HL-60/S4 treated with retinoic acid at 250 ng/mL for 4 days and 3 days (cell line): ENCODE results near the gene ACSBG1.

ENCODE experiments used
- in situ Hi-C: fragments of 300-500 bp; cut with MboI; formaldehyde crosslinking; loops from 2 replicates; pipeline ENCODE4 v1.7.0; 2022; ENCODE audit warnings: low sequenced_read_pairs

ACSBG1 gene, protein sequence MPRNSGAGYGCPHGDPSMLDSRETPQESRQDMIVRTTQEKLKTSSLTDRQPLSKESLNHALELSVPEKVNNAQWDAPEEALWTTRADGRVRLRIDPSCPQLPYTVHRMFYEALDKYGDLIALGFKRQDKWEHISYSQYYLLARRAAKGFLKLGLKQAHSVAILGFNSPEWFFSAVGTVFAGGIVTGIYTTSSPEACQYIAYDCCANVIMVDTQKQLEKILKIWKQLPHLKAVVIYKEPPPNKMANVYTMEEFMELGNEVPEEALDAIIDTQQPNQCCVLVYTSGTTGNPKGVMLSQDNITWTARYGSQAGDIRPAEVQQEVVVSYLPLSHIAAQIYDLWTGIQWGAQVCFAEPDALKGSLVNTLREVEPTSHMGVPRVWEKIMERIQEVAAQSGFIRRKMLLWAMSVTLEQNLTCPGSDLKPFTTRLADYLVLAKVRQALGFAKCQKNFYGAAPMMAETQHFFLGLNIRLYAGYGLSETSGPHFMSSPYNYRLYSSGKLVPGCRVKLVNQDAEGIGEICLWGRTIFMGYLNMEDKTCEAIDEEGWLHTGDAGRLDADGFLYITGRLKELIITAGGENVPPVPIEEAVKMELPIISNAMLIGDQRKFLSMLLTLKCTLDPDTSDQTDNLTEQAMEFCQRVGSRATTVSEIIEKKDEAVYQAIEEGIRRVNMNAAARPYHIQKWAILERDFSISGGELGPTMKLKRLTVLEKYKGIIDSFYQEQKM

DNA sequence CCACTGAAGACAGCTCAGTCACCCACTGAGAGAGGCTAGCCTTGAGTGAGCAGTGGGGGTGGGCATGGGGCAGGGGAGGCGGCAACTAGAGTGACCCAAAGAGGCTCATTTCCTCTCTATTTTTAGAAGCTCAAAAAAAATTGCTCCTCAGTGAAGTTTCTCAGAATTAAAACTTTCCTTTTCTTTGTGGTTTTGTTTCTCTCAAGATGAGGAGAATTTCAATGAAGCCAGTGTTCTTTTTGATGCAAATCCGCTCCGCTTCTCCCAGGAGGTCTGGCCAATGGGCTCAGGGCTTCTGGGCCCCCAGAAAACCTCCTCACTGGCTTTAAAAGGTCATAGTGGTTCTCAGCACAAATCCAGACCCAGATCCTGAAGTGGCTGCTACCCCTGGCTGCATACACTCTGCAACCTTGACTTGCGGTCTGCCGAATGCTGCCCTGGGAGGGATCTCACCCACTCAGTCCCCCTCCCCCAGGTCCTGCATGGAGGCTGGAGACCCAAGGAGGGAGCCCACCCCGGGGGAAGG, at the start of gene ACSBG1:
ACSBG1 (minus strand) TSS at position 51 of the 526 bp plus-strand sequence. CDS start 64 bp downstream, outside the sequence.
- in situ Hi-C loops = loop anchor here (25.0 kb wide), 1 partner anchor 272 kb away; no protein-coding TSS in a partner anchor

DNA sequence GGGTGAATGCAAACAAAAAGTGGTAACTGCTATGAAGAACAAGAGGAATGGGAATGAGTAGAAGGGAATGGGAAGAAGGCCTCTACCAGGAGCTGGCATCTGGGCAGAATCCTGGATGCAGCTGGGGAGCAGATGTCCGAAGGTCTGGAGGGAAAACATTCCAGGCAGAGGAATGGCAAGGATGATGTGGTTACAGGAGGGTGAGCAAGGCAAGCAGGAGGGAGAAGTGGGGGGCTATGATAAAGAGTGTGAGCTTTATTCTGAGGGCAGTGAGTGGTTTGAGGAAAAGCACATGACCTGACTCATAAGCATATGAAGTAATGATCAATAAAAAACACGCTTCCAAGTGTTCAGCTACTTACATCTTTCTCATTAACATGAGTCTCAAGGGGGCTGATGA, 48.0 kb upstream of the ACSBG1 start:
- in situ Hi-C loops = no loop called here

DNA sequence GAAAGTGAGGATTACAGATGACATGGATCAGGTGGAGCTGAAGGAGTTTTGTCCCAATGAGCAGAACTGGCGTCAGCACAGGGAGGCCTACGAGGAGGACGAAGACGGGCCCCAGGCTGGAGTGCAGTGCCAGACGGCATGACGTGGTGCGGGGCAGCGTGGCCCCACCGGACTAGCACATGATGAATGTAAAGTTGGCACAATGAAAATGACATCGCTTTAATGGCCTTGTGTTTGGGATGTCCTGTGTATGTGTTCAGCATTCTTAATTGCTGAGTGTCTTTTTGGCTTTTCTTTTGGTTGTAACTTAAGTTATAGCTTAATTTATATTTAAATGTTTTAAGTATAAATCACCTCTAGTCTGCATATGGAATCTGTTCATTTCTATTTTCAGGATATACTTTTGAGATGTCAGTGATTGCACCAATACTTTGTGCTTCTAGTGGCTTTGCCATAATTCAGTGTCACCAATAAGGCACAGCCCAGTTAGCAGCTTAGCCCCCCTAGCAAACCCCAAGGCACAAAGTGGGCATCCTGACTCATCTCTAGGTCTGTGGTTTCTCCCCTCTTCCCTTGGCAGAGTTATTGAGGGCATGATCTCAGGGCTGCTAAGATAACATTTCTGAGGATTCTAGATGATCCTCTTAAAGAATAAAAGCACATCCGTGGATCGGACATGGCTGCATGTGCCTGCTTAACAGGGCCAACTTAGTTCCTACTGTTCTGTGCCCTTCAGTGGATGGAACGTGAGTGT, 46.1 kb upstream of the ACSBG1 start:
- in situ Hi-C loops = no loop called here

DNA sequence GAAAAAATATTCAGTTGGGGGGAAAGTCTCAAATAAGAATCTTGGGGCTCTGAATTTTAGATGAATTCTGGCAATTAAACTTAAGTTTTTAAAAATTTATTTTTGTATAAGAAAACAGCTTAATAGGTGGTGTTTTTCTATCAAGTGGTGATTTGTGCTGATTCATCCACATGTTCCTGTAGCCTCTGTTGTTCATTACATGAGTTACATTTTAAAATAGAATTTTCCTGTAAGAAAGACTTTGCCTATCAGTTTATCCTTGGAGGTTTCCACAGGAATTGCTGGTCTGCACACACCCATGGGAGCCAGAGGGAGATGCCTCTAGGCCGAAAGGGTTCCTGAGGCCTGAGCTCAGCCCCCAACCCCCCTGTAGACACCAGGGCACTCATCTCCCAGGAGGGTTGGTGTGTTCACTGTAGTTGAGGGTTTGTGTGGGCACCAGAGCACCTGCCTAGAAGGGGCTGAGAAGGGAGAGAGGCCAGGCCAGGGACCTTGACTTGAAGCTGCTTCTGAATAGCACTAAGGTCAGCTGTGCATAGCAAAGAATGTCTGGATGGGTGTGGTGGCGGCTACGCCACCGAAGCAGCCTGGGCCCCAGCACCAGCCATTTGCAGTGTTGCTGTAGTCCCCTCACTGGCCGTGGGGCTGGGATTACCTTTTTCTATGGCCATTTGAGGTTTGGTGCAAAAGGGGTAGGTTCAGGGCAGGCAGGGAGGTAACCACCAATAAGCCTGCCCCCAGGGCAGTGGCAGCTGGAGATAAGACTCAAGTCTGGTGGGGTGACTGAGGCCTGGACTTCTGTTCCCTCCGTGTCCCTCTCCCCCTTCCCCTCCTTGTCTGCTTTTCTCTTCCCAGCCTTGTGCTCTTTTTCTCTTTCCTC, 41.9 kb upstream of the ACSBG1 start:
- in situ Hi-C loops = no loop called here

DNA sequence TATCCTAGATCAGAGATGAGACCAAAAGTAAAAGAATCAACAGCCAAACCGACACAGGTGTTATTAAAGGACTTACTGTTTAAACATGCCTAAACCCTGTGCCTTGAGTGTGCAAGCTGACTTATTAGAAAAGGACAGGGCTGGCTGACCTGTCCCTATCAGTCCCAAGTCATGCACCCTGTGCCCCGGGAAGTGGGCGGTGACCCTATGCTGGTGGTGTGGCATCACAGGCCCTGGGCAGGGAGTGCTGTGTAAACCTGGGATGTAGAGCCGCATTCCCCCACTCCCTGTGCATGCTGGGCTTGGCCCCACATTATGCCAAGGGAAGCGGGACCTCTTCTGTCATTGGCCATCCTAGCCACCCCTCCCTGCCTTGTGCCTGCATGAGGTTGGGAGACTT, 40.6 kb upstream of the ACSBG1 start:
- in situ Hi-C loops = no loop called here

DNA sequence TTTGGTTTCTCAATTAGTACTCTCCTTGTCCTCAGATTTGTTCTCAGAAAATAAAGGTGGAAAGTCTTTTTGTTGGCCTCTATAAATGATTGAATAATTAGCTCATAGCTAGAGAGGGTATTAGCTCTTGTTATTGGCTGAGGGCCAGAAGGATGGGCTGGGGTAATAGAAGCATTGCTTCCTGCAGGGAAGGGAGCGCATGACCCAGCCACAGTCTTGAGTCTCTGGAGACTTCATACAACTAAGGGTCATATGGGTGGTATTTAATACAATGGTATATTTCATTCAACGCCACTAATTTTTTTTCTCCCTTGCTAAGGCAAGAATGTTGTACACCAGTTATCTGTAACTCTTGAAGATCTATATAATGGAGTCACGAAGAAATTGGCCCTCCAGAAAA, 38.4 kb upstream of the ACSBG1 start:
- in situ Hi-C loops = no loop called here

DNA sequence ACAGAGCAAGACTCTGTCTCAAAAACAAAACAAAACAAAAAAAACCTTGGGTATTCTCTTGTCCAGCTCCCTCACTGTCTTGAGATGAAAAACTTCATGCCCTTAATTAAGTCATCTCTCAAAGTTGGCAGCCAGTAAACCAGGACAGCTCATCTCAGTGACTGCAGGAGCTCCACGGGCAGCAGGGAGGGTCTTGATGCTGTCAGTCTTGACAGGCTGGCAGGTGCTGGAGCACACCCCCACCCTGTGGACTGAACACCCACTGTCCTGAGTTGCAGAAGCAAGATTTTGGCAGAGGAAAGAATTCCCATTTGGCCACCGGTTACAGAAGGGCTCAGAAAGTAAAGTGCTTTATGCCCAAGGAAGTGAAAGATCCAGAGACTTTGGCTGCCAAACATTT, 38.0 kb upstream of the ACSBG1 start:
- in situ Hi-C loops = no loop called here

DNA sequence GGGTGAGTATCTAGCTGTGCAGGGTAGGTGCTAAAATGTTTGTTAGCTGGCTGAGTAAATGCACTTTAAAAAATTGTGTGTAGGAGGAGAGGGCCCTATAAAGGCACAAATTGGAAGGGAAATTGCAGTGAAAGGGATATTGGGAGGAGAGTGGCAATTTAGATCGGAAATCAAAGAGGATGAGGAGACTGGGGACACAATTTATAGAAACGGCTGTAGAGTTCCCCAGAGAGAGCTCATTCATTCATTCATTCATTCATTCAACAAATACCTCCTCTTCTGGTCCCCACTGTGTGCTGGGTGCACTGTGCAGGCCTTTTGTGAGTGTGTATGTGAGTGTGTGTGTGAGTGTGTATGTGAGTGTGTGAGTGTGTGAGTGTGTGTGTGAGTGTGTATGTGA, 32.4 kb upstream of the ACSBG1 start:
- in situ Hi-C loops = no loop called here

DNA sequence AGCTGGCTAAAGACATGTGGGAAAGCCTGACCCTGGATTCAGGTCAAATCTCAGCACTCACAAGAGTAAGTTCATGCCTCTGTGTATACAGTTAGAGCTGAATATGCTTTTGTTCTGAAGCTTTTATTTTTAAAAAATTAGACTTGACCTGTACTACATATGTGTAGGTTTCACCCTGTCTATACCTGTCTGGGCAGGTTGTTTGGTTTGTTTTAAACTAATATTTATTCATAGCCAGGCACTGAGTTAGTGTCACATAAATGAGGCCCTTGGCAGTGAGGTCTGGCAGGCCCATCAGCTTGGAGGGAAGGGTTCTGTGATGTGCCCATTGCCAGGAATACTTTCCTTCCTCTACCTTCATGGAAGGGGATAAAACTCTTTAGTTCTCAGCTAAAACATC, 31.9 kb upstream of the ACSBG1 start:
- in situ Hi-C loops = no loop called here

DNA sequence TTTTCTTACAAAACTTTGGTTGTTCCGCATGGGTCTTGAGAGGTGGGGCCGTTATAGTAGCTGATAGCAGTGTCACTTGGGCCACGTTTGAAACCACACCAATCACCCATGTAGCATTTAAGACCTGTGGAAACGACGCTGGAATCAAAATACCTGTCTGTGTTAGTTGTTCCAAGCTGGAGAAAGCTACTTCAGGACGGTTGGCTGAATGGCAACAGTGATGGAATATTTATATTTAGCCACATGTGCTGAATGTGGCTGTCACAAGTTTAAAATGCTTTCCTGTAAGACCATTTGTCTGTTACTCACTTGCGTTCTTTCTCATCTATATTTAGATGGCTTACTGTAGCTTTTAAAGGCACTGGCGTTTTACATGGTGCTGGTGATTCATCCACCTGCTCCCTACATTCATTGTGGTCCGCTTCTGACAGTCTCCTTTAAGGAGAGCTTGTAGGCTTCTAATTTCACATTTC, 31.4 kb upstream of the ACSBG1 start:
- in situ Hi-C loops = no loop called here

DNA sequence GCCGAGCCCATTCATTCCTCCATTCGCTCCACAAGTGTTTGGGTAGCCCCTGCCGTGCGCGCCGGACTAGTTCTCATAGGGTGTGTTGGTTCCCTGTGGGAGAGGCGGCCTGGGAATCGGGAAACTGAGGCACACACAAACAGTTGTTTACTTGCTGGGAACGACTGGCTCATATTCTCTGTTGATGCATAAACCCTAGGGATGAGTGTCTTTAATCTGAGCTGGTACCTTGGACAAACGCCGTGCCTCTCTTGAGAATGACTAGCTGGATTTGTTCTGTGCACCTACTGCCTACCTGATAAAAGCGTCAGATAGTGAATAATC, 30.7 kb upstream of the ACSBG1 start:
- in situ Hi-C loops = no loop called here

DNA sequence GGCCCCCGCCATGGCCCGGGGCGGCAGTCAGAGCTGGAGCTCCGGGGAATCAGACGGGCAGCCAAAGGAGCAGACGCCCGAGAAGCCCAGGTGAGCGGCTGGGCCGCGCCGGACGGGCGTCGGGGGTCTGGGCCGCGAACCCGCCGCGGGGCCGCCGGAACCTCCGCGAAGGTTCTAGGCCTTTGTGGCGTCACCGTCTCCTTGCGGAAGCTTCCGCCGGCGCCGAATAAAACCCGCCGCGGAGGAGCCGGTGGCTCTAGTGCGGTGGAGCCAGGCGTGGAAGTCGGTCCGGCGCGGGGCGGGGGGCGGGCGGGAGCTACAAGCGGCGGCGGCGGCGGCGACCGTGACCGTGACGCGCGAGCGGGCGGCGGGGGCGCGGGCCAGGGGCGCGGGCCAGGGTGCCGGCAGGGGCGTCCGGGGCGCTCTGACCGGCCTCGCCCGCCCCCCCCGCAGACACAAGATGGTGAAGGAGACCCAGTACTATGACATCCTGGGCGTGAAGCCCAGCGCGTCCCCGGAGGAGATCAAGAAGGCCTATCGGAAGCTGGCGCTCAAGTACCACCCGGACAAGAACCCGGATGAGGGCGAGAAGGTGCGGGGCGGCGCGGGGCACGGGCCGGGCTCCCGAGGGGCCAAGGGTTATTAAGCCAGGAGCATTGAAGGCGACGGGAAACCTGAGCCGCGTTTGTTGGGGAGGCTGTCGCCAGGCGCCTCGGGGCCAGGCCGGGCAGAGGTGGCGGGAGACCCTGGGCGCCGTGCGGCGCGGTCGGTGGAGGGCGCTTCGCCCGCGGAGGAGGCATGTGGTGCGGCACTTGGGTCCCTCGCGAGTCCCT, 30.2 kb upstream of the ACSBG1 start, which contains the start of gene DNAJA4:
DNAJA4 (plus strand) TSS at position 259 of the 833 bp plus-strand sequence; CDS start at position 461, 202 bp downstream.
- in situ Hi-C loops = no loop called here

DNA sequence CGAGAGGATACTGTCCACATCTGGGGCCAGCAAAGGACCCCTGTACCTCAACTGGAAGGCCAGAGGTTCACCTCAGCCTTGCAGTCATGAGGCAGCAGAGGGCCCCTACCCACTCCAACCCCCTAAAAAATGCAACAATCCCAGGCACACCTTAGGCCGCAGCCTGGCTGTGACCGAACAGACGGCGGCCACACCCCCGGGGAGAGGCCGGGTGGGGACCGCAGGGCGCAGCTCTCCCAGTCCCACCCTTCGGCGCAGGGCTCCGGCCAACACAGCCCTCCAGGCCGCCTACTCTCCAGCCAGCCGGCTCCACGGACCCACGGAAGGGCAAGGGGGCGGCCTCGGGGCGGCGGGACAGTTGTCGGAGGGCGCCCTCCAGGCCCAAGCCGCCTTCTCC, 29.5 kb upstream of the ACSBG1 start:
- in situ Hi-C loops = no loop called here

DNA sequence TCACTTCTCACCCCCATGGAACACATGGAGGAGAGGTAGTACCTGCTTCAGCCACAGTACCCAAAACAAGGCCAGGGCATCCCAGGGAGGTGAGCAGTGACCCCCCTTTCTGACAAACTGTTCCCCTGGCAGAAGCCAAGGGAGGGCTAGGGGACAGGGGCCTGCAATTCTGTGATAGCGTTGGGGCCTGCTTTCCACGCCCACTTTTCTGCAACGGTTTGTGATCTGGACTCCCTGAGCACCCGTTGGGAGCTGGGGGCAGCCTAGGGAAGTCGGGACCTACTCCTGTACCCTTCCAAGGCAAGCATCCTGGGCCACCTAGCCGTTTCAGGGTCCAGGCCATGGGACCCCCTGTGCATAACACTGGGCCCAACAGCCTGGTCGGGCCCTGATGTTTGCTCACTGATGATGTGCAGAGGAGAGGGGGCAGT, 29.0 kb upstream of the ACSBG1 start:
- in situ Hi-C loops = no loop called here

DNA sequence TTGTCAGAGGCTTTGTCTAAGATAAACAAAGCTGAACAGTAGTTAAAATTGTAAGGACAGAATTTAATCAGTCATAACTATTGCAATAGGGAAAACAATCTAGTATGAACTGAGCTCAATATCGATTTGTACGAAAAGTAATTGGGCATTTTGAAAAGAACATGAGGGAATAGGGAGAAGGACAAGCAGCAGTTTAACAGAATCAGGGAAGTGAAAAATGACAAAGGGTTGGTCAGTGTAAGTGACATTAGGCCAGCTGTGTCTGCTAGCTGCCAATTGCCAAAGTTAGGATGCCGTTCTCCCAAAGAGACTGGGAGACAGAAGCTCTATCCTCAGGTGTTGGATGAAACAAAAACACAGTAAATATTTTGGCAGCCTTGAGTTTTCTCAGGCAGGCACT, 26.7 kb upstream of the ACSBG1 start:
- in situ Hi-C loops = no loop called here

DNA sequence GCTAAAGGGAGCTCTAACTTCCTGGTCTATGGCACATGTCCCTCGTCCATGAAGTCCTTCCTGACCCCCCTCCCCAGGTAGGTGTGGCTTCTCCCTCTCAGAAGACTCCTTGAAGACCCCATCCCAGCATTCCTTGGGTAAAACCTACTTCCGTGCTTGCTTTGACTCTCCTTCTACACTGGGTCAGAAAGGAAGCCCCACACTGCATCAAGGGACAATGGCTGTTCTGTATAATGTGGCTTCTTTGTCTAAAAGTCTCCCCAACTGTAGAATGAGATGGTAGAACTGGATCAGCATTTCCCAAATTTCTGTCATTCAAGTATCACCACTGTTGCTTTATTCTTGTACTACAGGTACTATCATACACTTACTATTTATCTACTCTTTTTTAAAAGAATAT, 26.1 kb upstream of the ACSBG1 start:
- in situ Hi-C loops = no loop called here

DNA sequence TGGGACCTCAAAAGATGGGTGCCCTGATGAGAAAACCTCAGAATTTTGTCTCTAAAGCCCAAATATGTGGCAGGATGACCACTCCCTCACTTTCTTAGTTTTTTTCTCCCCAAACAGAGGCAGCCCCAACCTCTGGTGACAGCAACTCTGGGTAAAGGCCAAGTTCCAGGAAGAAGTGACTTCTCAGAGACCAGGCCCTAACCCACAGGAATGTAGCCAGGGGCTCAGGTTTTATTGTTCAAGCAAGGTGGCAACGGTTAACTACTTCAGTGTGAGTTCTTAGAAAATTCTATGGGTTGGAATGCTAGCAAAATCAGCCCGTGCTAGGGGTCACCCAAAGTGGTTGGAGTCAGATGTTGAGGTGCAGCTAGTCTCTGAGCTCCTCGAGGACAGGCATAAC, 24.9 kb upstream of the ACSBG1 start:
- in situ Hi-C loops = no loop called here

DNA sequence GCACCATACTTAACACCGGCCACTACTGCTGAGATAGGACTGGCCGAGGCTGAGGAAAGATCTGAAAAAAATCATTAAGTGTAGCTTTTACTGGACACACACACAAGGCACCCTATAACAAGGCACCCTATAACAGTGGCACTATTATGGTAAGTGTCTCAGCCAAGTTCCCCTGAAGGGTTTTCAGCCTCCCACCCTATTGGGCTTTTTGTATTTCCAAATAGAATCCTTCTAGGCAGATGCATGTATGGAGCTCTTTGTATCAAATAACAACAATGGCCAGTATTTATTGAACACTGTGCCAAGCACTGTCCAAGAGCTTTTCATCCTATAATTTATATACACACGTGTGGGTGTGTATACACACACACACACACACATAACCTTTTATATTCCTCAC, 23.3 kb upstream of the ACSBG1 start:
- in situ Hi-C loops = no loop called here

DNA sequence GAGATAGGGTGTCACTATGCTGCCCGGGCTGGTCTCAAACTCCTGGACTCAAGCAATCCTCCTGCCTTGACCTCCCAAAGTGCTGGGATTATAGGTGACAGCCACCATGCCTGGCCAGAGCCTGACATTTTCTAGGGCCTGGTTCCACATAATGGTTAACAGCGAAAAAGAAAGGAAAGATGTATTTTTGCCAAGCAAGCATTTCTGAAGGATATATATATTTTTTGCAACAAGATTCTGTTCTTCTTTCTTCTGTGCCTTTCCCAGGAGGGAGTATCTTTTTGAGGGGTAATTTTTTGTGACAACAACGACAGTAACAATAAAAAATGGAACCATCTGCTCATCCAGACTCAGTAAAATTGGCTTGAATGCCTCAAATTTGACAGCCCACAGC, 21.7 kb upstream of the ACSBG1 start:
- in situ Hi-C loops = no loop called here
